Lung (tissue), 12 donors: ENCODE data around the gene BFSP1. TPM values are rescaled to one million over a fixed set of nuclear protein-coding genes. Genes with fewer than 3 reads are reported as not detected.

Source experiments
- ATAC-seq: fragments of 200-7000 bp; cut with Tn5 transposase; one replicate; pipeline ENCODE4 v1.9.1; 2020; ENCODE audit warnings: moderate number of reproducible peaks; ENCODE audit not compliant: insufficient read depth, low FRiP score
- DNase-seq, 3 donors: peaks; one replicate each; pipeline ENCODE4 v3.0.0-alpha.2; 2013 to 2017
- H3K27ac ChIP-seq, 2 donors: one replicate each; pipeline ENCODE4 v1.5.1; 2013; ENCODE audit warnings: mild to moderate bottlenecking in 2 of 2, moderate library complexity in 2 of 2, control low read depth in 1 of 2, inconsistent platforms in 1 of 2, low read depth in 1 of 2, low read length in 1 of 2
- H3K27me3 ChIP-seq, 3 donors: one replicate each; pipeline ENCODE4 v1.5.1; 2013; ENCODE audit warnings: low read length in 2 of 3; ENCODE audit not compliant: control insufficient read depth in 3 of 3, insufficient read depth in 3 of 3
- H3K36me3 ChIP-seq, 4 donors: one replicate each; pipeline ENCODE4 v1.5.1; 2013; ENCODE audit warnings: low read length in 4 of 4, mild to moderate bottlenecking in 1 of 4, moderate library complexity in 1 of 4; ENCODE audit not compliant: control insufficient read depth in 4 of 4, insufficient read depth in 4 of 4
- H3K4me1 ChIP-seq, 5 donors: one replicate each; pipeline ENCODE4 v1.5.1; 2013; ENCODE audit warnings: low read length in 5 of 5, mild to moderate bottlenecking in 2 of 5, moderate library complexity in 1 of 5; ENCODE audit not compliant: control insufficient read depth in 5 of 5, insufficient read depth in 5 of 5
- H3K4me3 ChIP-seq: one replicate; pipeline ENCODE4 v1.5.1; 2013; ENCODE audit warnings: mild to moderate bottlenecking, control low read depth, moderate library complexity
- H3K9ac ChIP-seq, 2 donors: one replicate each; pipeline ENCODE4 v1.5.1; 2013; ENCODE audit warnings: low read length in 2 of 2, control low read depth in 1 of 2; ENCODE audit not compliant: insufficient read depth in 1 of 2
- H3K9me3 ChIP-seq, 4 donors: one replicate each; pipeline ENCODE4 v1.5.1; 2013; ENCODE audit warnings: low read length in 3 of 4, mild to moderate bottlenecking in 1 of 4, moderate library complexity in 1 of 4; ENCODE audit not compliant: control insufficient read depth in 4 of 4, insufficient read depth in 3 of 4
- CTCF ChIP-seq: IDR thresholded peaks from 2 replicates; pipeline ENCODE4 v1.5.1; 2012; ENCODE audit warnings: mild to moderate bottlenecking; ENCODE audit errors: control extremely low read depth, extremely low read depth
- WGBS, 2 donors: extraction: QIAGEN DNeasy Blood & Tissue Kit; methylation state at CpG; one replicate each; pipeline ENCODE4 v1.1.7; 2013; 5-methylcytosine and 5-hydroxymethylcytosine counted together
- polyA plus RNA-seq, 2 donors: library from polyadenylated mRNA; stranded (reverse); fragments of 200-250 nt; gene quantifications; one replicate each; pipeline ENCODE4 v1.2.1, GENCODE V29; 2013
- total RNA-seq, 2 donors: library from RNA; depleted of rRNA in 1 of 2; stranded (reverse); fragments of >200 nt in 1 of 2; gene quantifications; one replicate each; pipeline ENCODE4 v1.2.1, GENCODE V29; 2014 to 2021
- donor health status: control.
- donor health status: control.
- donor health status: Bipolar disorder and iron deficiency.
- donor health status: healthy.
- donor health status: DM: yes; HTN: yes; CAD: no.

The BFSP1 gene
- total and polyA plus RNA-seq, 4 donors: 0.65 to 2.8 (median 1.8) TPM

- Histone ChIP-seq H3K4me3 (no peak overlapping the region), H3K36me3 (no peaks in the 10 kb centered on the region), H3K27ac (no peak overlapping the region), H3K9me3 (no peaks in the 10 kb centered on the region), H3K27me3 (no peaks in the 10 kb centered on the region), H3K9ac (no peak overlapping the region), H3K4me1 (peaks cover 0 to 3% (median 0%) of the 10 kb centered on the region in 5 donors)
- WGBS, 2 donors: 88 to 89% methylated on average over 3 of the region's 3 CpGs
- no peak for TF ChIP-seq CTCF
- DNase-seq (no peak), ATAC-seq (no peak)
These were observed 8.7 kb downstream of the BFSP1 start for GRCh38 chr20:17522528-17522927.

GRCh38 chr20:17520583-17520982 lies 10.6 kb downstream of the BFSP1 start:
- TF ChIP-seq CTCF: no peak
- H3K9me3 ChIP-seq: no peaks in the 10 kb centered on the region
- DNase-seq (peak in 1 of 3 donors; percentile 20), ATAC-seq (no peak)
- H3K27me3 ChIP-seq: no peaks in the 10 kb centered on the region
- no peak overlapping the region for H3K4me3 ChIP-seq
- peaks cover 0 to 3% (median 0%) of the 10 kb centered on the region in 5 donors for H3K4me1 ChIP-seq
- no peak overlapping the region for H3K9ac ChIP-seq
- H3K27ac ChIP-seq: no peak overlapping the region
- H3K36me3 ChIP-seq: no peaks in the 10 kb centered on the region
- 33 to 35% methylated on average over 3 of the region's 3 CpGs for WGBS, 2 donors

- H3K4me1 ChIP-seq: peaks cover 0 to 3% (median 0%) of the 10 kb centered on the region in 5 donors
- H3K9ac ChIP-seq: no peak overlapping the region
- H3K4me3 ChIP-seq: no peak overlapping the region
- no peak overlapping the region for H3K27ac ChIP-seq
- TF ChIP-seq CTCF: no peak
- ATAC-seq: no peak
- 88 to 94% methylated on average over 7 of the region's 7 CpGs for WGBS, 2 donors
- no peaks in the 10 kb centered on the region for H3K36me3 ChIP-seq
- no peak for DNase-seq
- H3K9me3 ChIP-seq: no peaks in the 10 kb centered on the region
- no peaks in the 10 kb centered on the region for H3K27me3 ChIP-seq
These were observed 11.4 kb downstream of the BFSP1 start for GRCh38 chr20:17519606-17520285.
